GM18909 (cell line): Measurements from ENCODE around the gene TLL1.

Experiments used
- ATAC-seq: cut with Tn5 transposase; IDR thresholded peaks from one replicate; pipeline ENCODE4 v1.9.1; 2021; ENCODE audit warnings: mild to moderate bottlenecking; ENCODE audit not compliant: unreplicated experiment, poor library complexity

TLL1 gene

DNA sequence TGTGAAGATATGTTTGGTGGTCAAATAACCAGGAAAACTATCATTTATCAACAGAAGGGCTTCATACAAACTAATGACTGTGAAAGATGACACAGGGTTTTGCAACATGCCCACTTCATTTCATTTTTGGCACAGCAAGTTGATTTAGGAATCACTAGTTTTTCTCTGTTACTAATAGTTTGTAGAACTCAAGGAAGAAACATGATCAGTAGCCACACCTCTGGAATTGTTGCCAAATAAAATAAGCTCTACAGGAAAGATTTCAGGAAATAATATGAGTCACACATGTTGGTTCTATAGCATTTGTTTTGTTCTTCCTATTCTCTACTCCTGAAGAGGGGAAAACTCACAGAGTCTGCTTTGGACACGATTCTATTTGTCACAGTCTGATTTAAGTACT, 255.4 kb downstream of the TLL1 start:
- no peak for ATAC-seq

DNA sequence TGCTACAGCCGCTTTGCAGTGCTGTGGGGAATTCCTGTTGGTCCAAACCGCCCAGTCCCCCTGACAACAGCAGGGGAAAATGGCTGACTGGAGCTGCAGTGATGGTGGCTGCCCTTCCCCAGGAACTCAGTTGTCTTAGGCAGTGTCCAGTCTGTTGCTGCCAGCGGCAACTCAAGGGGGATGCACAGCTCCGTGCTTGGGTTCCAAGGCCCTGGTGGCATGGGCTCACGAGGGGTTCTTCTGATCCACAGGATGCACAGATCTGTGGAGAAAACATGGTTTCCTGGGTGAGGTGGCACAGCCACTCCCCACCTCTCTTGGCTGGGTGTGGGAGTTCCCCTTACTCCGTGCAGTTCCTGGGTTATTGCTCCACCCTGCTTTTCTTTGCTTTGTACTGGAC, 261.2 kb downstream of the TLL1 start:
- no peak for ATAC-seq

DNA sequence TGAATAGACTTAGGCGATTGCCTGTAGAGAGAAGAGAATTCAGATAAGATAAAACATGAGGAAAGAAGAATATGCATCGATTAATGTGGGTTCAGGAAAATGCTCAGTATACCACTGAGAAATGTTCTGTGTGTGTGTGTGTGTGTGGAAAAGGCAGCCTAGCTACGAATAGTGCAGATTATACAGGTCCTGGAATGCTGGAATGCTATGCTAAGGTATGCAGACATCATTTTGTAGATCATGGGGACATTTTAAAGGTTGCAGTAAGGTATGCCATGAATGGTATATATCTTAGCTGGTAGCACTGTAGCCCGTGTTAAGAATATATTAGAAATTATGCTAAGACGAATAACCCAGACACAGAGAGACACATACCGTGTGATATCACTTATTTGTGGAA, 267.9 kb downstream of the TLL1 start:
- no peak for ATAC-seq

DNA sequence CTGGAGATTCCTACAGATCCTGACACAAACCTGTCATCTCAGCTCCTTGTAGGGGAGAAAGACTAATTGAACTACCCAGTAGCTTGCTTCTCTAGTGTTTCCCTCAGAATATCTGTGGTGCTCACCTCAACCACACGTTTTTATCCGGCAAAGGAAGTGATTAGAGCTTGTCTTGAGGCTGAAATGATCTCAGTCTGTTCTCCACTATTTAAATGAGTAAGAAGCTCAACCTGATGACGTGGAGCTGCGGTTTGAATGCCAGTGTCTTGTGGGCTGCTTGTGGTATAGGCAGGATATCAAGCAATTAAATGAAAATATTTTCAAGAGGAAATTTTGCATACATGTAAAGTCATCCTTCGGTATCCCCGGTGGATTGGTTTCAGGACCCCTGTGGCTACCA, 270.2 kb downstream of the TLL1 start:
- no peak for ATAC-seq

DNA sequence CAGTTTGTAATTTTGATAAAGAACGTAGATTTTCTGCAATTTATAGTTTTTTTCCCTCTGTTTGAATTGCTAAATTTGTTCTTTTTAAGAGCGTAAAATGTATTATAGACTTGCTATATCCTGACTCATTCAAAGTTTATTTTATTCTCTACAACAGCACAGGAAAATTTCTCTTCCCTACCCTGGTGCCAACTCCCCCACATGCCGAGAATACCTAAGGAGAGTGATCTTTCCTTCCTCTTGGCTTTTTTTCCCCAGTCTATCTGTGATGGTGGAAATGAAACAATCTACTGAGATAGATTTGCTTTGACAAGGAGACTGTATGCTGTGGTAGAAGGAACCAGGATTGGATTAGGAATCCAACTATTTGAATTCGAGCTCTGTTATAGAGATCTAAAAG, 271.6 kb downstream of the TLL1 start:
- no peak for ATAC-seq

DNA sequence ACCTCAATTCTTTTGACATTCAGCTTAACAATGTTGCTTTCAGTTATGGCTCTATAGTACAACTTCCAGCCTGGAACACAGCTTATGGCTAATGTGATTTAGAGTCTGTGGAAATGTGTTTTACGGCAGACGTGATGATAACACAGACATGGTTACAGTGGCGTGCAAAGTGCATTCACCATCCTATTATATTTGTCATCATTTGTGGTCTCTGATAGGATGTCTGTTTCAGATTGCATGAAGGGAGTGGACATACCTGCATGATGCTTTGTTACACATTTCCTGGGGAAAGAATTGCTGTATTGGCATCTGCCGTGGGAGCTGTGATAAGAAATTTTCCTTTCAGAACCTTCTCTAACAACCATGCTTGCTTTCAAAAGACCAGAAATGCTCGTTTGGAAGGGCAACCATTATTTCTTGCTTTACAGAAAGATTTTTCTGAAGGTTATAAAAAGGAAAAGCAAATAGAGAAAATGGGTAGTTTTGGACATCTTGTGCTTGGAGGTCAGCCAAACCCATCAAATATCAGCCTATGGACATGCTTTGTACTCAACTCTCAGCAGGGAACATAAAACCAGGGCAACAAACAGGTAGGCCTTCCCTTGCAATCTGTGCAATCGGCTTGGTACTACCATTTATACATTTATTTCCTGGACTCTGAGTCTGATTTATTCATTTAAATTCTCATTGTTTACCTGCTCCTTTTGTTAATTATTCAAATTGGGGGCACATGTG, 273.9 kb downstream of the TLL1 start:
- no peak for ATAC-seq
